Measurements from ENCODE around the gene ZNF385B.
A peak's percentile ranks its signal among the peaks of the same experiment; 100 is the strongest.

Gene ZNF385B

DNA sequence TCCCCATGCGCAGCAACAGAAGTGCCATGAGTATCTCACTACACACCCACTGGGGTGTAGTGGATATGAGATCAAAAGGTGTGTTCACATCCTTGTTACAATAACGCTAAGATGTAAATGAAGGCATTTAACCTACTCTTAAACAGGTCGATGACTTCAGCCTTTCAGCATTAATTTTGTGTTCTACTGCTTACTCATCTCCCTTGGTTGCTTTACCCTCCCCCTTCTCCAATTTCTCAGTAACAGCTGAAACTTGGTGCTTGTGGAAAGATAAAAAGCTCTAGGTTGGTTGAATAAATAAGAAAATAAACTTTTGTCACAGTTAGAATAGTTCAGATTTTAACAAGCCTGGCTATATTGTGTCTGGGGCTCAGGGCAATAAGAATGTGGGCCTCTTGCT lies 449.3 kb downstream of the ZNF385B start:
- H3K4me3 ChIP-seq (ENCODE audit: low read depth in 1 of 2, low read length in 1 of 2), result no peak overlapping the region
- H3K9me3 ChIP-seq, result no peaks in the 10 kb centered on the region
- H3K27me3 ChIP-seq, result peaks cover 9% of the 10 kb centered on the region
- TF ChIP-seq, protein P1, sequence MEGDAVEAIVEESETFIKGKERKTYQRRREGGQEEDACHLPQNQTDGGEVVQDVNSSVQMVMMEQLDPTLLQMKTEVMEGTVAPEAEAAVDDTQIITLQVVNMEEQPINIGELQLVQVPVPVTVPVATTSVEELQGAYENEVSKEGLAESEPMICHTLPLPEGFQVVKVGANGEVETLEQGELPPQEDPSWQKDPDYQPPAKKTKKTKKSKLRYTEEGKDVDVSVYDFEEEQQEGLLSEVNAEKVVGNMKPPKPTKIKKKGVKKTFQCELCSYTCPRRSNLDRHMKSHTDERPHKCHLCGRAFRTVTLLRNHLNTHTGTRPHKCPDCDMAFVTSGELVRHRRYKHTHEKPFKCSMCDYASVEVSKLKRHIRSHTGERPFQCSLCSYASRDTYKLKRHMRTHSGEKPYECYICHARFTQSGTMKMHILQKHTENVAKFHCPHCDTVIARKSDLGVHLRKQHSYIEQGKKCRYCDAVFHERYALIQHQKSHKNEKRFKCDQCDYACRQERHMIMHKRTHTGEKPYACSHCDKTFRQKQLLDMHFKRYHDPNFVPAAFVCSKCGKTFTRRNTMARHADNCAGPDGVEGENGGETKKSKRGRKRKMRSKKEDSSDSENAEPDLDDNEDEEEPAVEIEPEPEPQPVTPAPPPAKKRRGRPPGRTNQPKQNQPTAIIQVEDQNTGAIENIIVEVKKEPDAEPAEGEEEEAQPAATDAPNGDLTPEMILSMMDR (IDR thresholded peaks at IDR 0.05), result no peak
- H3K27ac ChIP-seq, result no peak overlapping the region
- no peaks in the 10 kb centered on the region for H3K36me3 ChIP-seq
- peaks cover 0 to 5% of the 10 kb centered on the region in 2 experiments for H3K4me1 ChIP-seq (ENCODE audit: control insufficient read depth in 1 of 2, insufficient read depth in 1 of 2, low read depth in 1 of 2, low read length in 1 of 2)

DNA sequence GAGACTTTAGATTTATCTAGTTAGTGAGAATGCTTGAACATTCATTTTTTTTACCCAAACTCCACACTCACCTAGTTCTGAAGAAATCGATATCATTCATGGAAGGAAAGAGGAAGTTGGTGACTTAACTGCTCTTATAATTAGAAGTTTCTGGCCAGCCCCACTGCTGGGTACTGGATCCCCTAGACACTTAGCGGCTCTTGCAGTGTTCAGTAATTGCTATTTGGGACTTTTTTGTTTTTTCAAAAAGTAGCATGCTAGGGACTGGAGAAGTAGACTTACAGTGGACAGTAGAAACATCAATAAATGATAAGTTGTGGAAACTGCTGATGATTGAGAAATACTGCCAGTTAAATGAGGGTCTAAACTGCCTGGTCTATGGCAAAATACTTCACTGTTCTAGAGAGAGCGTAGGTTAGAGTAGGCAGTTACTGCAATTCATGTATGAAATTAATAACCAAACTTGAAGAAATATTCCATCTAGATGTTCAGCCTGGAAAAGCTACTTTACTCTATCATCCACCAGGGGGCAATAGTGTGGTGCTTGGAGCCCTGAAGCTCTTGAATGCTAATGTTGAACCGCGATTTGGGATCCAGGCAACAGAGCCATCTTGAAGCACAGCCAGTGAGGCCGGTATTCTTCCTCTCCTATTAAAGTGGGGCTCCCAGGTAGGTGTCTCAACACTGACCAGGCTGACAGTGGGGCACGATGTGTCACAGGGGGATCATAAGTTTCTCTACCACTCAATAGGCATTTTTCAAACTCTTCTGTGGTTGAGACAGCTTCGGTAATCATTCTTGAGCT lies 450.7 kb downstream of the ZNF385B start:
- Histone ChIP-seq H3K4me1 (ENCODE audit: control insufficient read depth in 1 of 2, insufficient read depth in 1 of 2, low read depth in 1 of 2, low read length in 1 of 2) (peaks cover 0 to 5% of the 10 kb centered on the region in 2 experiments), H3K4me3 (ENCODE audit: low read depth in 1 of 2, low read length in 1 of 2) (no peak overlapping the region), H3K36me3 (no peaks in the 10 kb centered on the region), H3K27me3 (peaks cover 15% of the 10 kb centered on the region), H3K9me3 (no peaks in the 10 kb centered on the region), H3K27ac (no peak overlapping the region)
- TF ChIP-seq, protein P1 (IDR thresholded peaks at IDR 0.05), result peak; percentile 39

DNA sequence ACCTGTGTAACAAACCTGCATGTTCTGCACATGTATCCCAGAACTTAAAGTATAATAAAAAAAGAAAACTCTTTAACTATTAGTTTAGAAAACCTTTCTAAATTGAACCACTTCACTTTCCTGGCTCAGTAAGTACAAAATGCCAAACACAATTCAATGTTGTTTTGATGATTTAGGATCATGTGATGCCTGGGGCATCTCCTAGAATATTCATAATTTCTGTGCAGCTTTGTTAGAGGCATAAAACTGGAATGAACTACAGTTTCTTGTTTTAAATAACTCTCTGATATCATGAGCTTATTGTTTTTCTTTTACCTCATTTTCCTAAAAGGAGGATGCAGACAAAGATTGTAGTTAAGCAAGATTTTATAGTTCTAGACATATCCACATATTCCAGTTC lies 457.8 kb downstream of the ZNF385B start:
- H3K27ac ChIP-seq, result no peak overlapping the region
- TF ChIP-seq, protein P1 (IDR thresholded peaks at IDR 0.05), result no peak
- no peak overlapping the region for H3K4me3 ChIP-seq (ENCODE audit: low read depth in 1 of 2, low read length in 1 of 2)

DNA sequence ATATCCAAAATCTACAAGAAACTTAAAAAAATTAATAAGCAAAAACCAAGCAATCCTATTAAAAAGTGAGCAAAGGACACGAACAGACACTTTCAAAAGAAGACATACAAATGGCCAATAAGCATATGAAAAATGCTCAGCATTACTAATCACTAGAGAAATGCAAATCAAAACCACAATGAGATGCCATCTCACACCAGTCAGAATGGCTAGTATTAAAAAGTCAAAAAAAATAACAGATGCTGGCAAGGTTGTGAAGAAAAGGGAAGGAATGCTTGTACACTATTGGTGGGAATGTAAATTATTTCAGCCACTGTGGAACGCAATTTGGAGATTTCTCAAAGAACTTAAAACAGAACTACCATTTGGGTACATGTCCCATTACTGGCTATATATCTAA lies 467.9 kb downstream of the ZNF385B start:
- Histone ChIP-seq H3K36me3 (no peaks in the 10 kb centered on the region), H3K4me3 (ENCODE audit: low read depth in 1 of 2, low read length in 1 of 2) (no peak overlapping the region), H3K27me3 (no peaks in the 10 kb centered on the region), H3K4me1 (ENCODE audit: control insufficient read depth in 1 of 2, insufficient read depth in 1 of 2, low read depth in 1 of 2, low read length in 1 of 2) (no peaks in the 10 kb centered on the region), H3K27ac (no peak overlapping the region), H3K9me3 (no peaks in the 10 kb centered on the region)
- TF ChIP-seq, protein P1 (IDR thresholded peaks at IDR 0.05), result no peak

More for the DNA sequence above, 457.8 kb downstream of the ZNF385B start:
- Histone ChIP-seq H3K36me3 (no peaks in the 10 kb centered on the region), H3K4me1 (ENCODE audit: control insufficient read depth in 1 of 2, insufficient read depth in 1 of 2, low read depth in 1 of 2, low read length in 1 of 2) (no peaks in the 10 kb centered on the region), H3K9me3 (no peaks in the 10 kb centered on the region), H3K27me3 (peaks cover 25% of the 10 kb centered on the region)
